Measurements from ENCODE around the gene EFHD1.
"Not testable (repeated sequence)": the region's sequence is repeated elsewhere in the genome, so short reads cannot be mapped to it uniquely, and the experiment has no call there.

Gene EFHD1

DNA sequence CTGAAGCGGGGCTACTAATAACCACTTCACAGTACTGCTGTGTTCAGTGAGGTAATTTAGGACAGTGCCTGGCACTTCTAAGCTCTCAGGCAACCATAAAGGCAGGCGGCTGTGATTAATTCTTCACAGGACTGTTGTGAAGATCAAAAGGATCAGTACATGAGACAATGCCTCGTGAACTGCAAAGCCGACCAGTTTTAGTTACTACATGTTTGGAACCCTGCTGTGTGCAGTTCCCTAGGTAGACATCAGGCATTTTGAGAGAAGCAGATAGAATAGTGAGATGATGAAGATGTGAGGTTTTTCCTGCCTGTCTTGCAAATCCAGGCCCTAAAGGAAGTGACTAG lies 19.1 kb downstream of the EFHD1 start:
- peak; percentile 24 for DNase-seq (ENCODE audit: low read depth)

GRCh38 chr2:232653441-232653840 lies 20.0 kb downstream of the EFHD1 start:
- DNase-seq (ENCODE audit: low read depth) = no peak

GRCh38 chr2:232655392-232655791 lies 22.0 kb downstream of the EFHD1 start:
- DNase-seq (ENCODE audit: low read depth) = no peak

GRCh38 chr2:232658217-232658785 lies 24.9 kb downstream of the EFHD1 start:
- peak; percentile 53 for DNase-seq (ENCODE audit: low read depth)

GRCh38 chr2:232659359-232659758 lies 26.0 kb downstream of the EFHD1 start:
- no peak for DNase-seq (ENCODE audit: low read depth)

- no peak for DNase-seq (ENCODE audit: low read depth)
Observed at GRCh38 chr2:232662486-232663260, 29.3 kb downstream of the EFHD1 start.

DNA sequence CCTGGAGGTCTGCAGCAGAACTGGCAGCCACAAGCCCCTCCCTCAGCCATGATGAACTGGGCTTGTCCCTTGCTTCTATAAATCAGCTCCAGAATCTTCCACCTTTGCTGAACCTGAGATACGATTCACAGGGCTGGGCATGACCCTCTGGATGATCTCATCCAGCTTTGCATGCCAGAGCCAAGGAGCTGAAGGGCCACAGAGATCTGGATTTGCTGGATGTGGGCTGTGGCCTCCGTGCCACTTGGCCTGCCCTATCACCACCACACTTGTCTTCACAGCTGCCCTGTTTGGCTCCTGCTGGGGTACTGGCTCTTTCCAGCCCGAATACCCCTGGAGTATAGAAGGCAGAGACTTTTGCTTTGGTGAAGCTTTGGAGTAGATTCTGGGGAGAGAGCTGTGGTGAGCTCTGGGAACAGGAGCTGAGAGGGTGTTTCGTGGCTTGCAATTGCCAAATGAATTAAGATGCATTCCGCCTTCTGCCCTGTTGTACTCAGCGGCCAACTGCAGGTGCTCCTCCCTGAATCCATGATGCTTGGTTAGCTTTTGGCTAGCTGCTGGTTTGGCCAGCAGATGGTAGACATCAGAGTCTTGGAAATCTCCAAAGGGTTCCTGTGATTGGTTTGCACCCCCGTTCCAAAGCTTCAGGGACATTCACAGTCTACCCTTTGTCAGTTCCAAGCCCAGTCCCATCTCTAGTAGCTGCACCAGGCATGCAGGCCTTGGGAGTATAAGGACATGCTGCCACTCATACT lies 32.8 kb downstream of the EFHD1 start:
- no peak for DNase-seq (ENCODE audit: low read depth)

- no peak for DNase-seq (ENCODE audit: low read depth)
Observed at GRCh38 chr2:232667989-232668583, 34.7 kb downstream of the EFHD1 start.

GRCh38 chr2:232668805-232669444 lies 35.5 kb downstream of the EFHD1 start:
- peak; percentile 38 for DNase-seq (ENCODE audit: low read depth)

DNA sequence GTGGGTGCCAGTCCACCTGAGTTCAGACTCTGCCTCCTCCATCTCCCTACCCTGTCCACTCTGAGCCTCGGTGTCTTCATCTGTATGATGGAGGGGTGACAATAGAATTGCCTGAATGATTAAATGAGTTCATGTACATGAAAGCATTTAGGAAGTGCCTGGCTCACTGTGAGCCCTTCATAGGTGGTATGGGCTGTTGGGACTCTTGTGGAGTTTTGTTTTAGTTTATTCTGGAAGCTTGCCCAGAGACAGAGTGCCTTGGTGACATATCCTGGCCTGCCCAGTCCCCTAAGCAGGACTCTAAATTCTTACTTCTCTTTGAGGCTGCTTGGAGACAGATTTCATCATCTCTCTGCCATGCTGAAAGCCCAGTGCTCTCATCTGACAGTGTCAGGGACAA lies 39.2 kb downstream of the EFHD1 start:
- DNase-seq (ENCODE audit: low read depth) = no peak

- no peak for DNase-seq (ENCODE audit: low read depth)
Observed at GRCh38 chr2:232674491-232674890, 41.1 kb downstream of the EFHD1 start.

DNA sequence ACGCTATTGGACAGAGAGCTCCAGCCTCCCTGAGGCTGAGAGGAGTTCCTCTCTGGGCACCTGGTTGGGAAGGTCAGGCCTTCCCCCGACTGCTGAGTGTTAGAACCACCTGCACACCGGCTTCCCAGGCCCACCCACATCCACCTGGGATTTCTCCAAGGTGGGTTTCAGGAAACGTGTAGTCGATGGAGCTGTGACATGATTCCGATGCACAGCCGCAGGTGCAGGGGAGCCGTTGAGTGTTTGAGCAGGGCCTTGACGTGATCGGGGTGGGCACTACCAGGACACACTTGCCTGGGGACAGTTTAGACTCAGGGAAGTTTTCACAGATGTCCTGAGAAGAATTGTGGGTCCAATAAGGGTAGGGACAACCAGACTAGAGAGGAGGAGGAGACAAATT lies 42.0 kb downstream of the EFHD1 start:
- DNase-seq (ENCODE audit: low read depth) = no peak

DNA sequence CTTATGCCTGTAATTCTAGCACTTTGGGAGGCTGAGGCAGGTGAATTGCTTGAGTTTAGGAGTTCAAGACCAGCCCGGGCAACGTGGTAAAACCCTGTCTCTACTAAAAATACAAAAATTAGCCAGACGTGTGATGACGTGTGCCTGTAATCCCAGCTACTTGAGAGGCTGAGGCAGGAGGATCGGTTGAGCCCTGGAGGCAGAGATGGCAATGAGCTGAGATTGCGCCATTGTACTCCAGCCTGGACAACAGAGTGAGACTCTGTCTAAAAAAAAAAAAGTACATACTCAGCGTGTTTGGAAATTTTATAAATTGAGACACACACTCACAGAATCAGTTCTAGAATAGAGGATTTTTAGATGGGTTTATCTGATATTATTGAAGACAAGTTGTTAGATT lies 46.6 kb downstream of the EFHD1 start:
- no peak for DNase-seq (ENCODE audit: low read depth)

- no peak for DNase-seq (ENCODE audit: low read depth)
Observed at GRCh38 chr2:232681527-232681926, 48.1 kb downstream of the EFHD1 start.

- no peak for DNase-seq (ENCODE audit: low read depth)
Observed at GRCh38 chr2:232683368-232683767, 50.0 kb downstream of the EFHD1 start.

GRCh38 chr2:232685391-232685790 lies 52.0 kb downstream of the EFHD1 start:
- not testable (repeated sequence) for DNase-seq (ENCODE audit: low read depth)

DNA sequence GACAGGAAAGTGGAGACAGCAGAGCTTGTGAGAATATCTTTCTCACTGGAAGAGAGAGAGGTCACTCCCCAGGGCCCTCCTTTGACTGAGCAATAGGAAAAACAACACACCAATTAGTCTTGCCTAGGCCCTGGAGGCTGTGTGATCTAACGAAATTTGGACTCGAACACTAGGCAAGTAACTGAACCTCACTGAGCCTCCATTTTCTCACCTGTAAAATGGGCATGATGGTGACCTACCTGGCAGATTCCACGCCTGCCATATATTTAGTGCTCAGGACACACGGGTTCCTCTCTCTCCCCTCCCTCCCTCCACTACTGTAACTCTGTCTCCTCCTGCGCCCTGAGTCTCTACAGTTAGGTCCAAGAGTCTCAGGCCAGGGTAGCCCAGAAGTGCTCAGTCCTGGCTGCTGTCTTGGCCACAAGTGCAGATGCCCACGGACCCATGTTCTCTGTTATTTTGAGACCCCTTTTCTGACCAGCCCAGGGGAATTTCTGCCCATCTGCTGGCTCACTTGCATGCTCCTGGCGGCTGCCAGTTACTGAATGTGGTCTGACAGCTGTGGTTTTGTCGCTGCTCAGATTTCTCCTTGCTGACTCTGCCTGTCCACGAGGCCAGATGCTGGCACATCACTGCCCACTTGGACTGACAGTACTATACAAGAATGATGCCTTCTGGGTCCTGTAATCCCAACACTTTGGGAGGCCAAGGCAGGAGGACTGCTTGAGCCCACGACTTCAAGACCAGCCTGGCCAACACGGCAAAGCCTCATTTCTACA lies 54.2 kb downstream of the EFHD1 start:
- DNase-seq (ENCODE audit: low read depth) = peak; percentile 3

DNA sequence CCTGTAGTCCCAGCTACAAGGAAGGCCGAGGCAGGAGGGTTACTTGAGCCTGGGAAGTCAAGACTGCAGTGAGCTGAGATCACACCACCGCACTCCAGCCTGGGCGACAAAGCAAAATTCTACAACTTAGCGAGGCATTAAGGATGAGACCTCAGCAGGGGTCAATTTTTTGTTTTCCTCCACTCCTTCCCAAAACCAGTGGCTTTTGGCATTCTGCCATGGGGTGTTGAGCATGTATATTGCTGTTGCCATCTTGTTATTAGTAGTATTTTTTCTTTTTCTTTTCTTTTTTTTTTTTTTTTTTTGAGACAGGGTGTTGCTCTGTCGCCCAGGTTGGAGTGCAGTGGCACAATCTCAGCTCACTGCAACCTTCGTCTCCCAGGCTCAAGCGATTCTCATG lies 54.8 kb downstream of the EFHD1 start:
- no peak for DNase-seq (ENCODE audit: low read depth)

DNA sequence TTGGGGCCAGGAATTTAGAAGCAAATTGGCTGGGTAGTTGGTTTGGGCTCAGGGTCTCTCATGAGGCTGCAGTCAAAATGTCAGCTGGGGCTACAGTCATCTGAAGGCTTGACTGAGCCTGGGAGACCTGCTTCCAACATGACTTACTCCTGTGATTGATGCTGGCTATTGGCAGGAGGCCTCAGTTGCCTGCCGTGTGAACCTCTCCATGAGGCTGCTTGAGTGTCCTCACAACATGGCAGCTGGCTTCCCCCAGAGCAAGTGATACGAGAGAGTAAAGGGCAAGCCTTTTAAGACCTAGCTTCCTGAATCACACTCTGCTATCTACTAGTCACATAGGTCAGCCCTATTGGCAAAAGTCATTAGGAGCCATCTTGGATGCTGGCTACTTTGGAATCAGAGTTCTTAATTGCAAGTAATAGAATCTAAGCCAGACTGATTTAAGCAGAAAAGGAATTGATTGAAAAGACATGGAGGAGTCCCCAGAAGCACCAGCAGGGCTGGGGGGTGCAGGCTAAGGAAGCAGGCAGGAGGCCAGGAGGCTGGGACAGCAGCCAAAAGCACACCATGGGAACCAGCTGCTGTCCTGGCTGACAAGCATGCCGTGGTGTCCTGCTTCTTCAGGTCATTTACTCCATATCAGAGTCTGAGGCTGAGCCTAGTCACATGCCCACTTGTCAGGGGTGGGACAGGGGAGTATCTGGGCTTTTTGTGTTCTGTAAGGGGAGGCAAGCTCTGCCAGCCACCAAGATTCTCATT lies 55.9 kb downstream of the EFHD1 start:
- peak; percentile 11 for DNase-seq (ENCODE audit: low read depth)

DNA sequence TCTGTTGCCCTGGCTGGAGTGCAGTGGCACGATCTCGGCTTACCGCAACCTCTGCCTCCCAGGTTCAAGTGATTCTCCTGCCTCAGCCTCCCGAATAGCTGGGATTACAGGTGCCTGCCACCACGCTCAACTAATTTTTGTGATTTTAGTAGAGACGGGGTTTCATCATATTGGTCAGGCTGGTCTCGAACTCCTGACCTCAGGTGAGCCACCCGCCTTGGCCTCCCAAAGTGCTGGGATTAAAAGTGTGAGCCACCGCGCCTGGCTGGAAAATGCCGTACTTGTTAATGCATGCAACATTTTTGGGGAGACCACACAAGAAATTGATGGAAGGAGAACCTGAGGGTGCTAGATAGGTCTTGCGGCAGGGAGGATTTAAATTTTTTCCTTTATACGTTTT lies 57.7 kb downstream of the EFHD1 start:
- DNase-seq (ENCODE audit: low read depth) = not testable (repeated sequence)

- no peak for DNase-seq (ENCODE audit: low read depth)
Observed at GRCh38 chr2:232693344-232693743, 59.9 kb downstream of the EFHD1 start.
